ENCODE measurements around the gene PRX. TPM values are rescaled to one million over a fixed set of nuclear protein-coding genes. Genes with fewer than 3 reads are reported as not detected.

PRX gene
- total and polyA plus RNA-seq, 4 donors = 0.03 to 1.0 (median 0.52) TPM

DNA sequence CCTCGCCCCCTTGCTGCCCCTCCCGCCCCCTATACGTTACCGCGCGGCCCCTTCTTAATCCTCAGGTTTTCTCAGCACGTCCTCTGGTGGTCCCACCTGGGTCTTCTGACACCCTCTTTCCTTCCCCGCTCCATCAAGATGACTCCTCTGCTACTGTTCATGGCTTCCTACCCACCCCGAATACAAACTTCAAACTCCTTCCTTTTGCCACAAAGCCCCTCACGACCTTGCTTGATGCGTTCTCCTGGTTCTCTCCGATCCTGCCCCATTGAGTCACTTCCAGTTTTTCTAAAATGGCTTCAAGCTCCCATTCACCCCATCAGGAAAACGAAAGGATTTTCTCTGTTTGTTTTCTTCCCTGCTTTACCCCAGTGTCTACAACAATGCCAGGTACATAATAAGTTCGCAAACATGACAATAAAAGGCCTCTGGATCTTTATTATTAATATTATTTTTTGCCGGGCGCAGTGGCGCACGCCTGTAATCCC lies 31.7 kb upstream of the PRX start:
- TF ChIP-seq, protein P1, sequence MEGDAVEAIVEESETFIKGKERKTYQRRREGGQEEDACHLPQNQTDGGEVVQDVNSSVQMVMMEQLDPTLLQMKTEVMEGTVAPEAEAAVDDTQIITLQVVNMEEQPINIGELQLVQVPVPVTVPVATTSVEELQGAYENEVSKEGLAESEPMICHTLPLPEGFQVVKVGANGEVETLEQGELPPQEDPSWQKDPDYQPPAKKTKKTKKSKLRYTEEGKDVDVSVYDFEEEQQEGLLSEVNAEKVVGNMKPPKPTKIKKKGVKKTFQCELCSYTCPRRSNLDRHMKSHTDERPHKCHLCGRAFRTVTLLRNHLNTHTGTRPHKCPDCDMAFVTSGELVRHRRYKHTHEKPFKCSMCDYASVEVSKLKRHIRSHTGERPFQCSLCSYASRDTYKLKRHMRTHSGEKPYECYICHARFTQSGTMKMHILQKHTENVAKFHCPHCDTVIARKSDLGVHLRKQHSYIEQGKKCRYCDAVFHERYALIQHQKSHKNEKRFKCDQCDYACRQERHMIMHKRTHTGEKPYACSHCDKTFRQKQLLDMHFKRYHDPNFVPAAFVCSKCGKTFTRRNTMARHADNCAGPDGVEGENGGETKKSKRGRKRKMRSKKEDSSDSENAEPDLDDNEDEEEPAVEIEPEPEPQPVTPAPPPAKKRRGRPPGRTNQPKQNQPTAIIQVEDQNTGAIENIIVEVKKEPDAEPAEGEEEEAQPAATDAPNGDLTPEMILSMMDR (IDR thresholded peaks at IDR 0.05; ENCODE audit: low read depth, low read length, missing input control) = no peak
- no peak for TF ChIP-seq HNF4A (conservative IDR thresholded peaks at IDR 0.05)
- TF ChIP-seq, protein P2, sequence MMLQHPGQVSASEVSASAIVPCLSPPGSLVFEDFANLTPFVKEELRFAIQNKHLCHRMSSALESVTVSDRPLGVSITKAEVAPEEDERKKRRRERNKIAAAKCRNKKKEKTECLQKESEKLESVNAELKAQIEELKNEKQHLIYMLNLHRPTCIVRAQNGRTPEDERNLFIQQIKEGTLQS (IDR thresholded peaks at IDR 0.05) = no peak
- TF ChIP-seq FOXA2 (IDR thresholded peaks at IDR 0.05) = no peak
- TF ChIP-seq NR2F2 (IDR thresholded peaks at IDR 0.05) = no peak
- TF ChIP-seq FOXA1 (IDR thresholded peaks at IDR 0.05) = no peak
- 18% methylated on average over 18 of the region's 18 CpGs for WGBS
- no peak for DNase-seq (ENCODE audit: low spot score)
- H3K9ac ChIP-seq (ENCODE audit: low read depth in 1 of 2, low read length in 2 of 2) = no peak overlapping the region
- no peaks in the 10 kb centered on the region for H3K9me3 ChIP-seq (ENCODE audit: control insufficient read depth in 4 of 4, low read length in 3 of 4)
- peaks cover 9 to 31% (median 23%) of the 10 kb centered on the region in 4 donors for H3K36me3 ChIP-seq (ENCODE audit: control insufficient read depth in 4 of 4, insufficient read depth in 3 of 4, low read depth in 1 of 4, low read length in 3 of 4)
- no peaks in the 10 kb centered on the region for H3K27me3 ChIP-seq (ENCODE audit: control insufficient read depth in 4 of 4, insufficient read depth in 4 of 4, low read length in 3 of 4)
- peaks cover 0 to 19% (median 13%) of the 10 kb centered on the region in 4 donors for H3K4me1 ChIP-seq (ENCODE audit: control insufficient read depth in 4 of 4, insufficient read depth in 4 of 4, low read length in 3 of 4)
- peak overlapping the region; percentile 82 to 89 (median 85) for H3K4me3 ChIP-seq (ENCODE audit: low read depth in 1 of 3, low read length in 3 of 3)
- H3K27ac ChIP-seq (ENCODE audit: low read depth in 1 of 2, low read length in 2 of 2) = peak overlapping the region; percentile 92 to 93

DNA sequence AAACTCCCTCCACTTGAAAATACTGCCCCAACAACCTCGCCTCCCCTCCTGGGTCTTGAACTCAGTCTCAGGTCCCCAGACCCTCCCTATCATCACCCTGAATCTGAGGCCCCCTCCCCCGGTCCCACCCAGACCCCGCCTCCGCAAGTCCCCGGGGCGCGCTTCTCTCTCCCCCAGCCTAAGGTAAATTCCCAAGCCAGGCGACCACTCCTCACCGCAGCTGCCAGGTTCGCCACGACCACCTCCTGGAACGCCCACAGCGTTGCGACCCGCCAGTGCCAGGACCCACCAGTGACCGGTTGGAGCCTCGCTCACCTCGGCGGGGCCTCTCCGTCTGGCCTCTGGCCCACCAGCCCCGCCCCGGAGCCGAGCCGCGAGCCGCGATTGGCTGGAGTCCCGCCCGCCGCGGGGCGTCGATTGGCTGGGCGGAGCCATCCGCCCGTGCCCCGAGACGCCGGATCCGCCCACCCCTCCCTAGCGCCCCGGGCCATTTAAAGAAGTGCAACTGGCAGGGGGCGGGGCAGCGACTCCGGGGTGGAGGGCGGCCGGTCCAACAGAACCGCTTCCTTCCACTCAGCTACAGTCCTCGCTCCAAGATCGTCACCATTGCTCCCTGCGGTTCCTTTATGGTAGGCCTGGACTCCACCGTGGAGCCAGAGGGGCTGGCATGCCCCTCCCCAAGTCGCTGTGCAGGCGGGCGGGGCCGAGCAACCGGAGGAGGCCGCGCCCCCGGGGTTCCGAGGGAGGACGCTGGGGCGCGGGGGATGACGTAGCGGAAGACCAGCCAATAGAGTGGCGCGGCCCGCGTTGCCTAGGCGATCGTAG lies 31.0 kb upstream of the PRX start, which contains the start of gene SERTAD3:
Gene SERTAD3, minus strand, starts transcription at position 336 of the 825 bp plus-strand sequence. CDS start 2,255 bp downstream, outside the sequence.
- H3K4me1 ChIP-seq (ENCODE audit: control insufficient read depth in 4 of 4, insufficient read depth in 4 of 4, low read length in 3 of 4) = peaks cover 0 to 19% (median 13%) of the 10 kb centered on the region in 4 donors
- peak; percentile 97 for DNase-seq (ENCODE audit: low spot score)
- WGBS = 1% methylated on average over 72 of the region's 72 CpGs
- H3K9me3 ChIP-seq (ENCODE audit: control insufficient read depth in 4 of 4, low read length in 3 of 4) = no peaks in the 10 kb centered on the region
- TF ChIP-seq SP1 (IDR thresholded peaks at IDR 0.05) (peak; percentile 86), JUND (IDR thresholded peaks at IDR 0.05) (no peak), TAF1 (conservative IDR thresholded peaks at IDR 0.05) (no peak), RXRA (IDR thresholded peaks at IDR 0.05) (no peak), RAD21 (IDR thresholded peaks at IDR 0.05) (peak in 1 of 2 donors; percentile 19), EGR1 (IDR thresholded peaks at IDR 0.05; ENCODE audit: low read depth in 2 of 2) (peak in 1 of 2 donors; percentile 33), HNF4A (conservative IDR thresholded peaks at IDR 0.05) (peak in 1 of 2 donors; percentile 14), FOXA1 (IDR thresholded peaks at IDR 0.05) (no peak)
- TF ChIP-seq, protein P3, sequence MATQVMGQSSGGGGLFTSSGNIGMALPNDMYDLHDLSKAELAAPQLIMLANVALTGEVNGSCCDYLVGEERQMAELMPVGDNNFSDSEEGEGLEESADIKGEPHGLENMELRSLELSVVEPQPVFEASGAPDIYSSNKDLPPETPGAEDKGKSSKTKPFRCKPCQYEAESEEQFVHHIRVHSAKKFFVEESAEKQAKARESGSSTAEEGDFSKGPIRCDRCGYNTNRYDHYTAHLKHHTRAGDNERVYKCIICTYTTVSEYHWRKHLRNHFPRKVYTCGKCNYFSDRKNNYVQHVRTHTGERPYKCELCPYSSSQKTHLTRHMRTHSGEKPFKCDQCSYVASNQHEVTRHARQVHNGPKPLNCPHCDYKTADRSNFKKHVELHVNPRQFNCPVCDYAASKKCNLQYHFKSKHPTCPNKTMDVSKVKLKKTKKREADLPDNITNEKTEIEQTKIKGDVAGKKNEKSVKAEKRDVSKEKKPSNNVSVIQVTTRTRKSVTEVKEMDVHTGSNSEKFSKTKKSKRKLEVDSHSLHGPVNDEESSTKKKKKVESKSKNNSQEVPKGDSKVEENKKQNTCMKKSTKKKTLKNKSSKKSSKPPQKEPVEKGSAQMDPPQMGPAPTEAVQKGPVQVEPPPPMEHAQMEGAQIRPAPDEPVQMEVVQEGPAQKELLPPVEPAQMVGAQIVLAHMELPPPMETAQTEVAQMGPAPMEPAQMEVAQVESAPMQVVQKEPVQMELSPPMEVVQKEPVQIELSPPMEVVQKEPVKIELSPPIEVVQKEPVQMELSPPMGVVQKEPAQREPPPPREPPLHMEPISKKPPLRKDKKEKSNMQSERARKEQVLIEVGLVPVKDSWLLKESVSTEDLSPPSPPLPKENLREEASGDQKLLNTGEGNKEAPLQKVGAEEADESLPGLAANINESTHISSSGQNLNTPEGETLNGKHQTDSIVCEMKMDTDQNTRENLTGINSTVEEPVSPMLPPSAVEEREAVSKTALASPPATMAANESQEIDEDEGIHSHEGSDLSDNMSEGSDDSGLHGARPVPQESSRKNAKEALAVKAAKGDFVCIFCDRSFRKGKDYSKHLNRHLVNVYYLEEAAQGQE (IDR thresholded peaks at IDR 0.05) = peak; percentile 46
- TF ChIP-seq, protein P2 (IDR thresholded peaks at IDR 0.05) = no peak
- TF ChIP-seq, protein P4, sequence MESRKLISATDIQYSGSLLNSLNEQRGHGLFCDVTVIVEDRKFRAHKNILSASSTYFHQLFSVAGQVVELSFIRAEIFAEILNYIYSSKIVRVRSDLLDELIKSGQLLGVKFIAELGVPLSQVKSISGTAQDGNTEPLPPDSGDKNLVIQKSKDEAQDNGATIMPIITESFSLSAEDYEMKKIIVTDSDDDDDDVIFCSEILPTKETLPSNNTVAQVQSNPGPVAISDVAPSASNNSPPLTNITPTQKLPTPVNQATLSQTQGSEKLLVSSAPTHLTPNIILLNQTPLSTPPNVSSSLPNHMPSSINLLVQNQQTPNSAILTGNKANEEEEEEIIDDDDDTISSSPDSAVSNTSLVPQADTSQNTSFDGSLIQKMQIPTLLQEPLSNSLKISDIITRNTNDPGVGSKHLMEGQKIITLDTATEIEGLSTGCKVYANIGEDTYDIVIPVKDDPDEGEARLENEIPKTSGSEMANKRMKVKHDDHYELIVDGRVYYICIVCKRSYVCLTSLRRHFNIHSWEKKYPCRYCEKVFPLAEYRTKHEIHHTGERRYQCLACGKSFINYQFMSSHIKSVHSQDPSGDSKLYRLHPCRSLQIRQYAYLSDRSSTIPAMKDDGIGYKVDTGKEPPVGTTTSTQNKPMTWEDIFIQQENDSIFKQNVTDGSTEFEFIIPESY (IDR thresholded peaks at IDR 0.05) = no peak
- TF ChIP-seq, protein P1 (IDR thresholded peaks at IDR 0.05; ENCODE audit: low read depth, low read length, missing input control) = peak; percentile 17
- H3K4me3 ChIP-seq (ENCODE audit: low read depth in 1 of 3, low read length in 3 of 3) = peak within 1 kb of the TSS; percentile 85 to 91 (median 89)
- H3K9ac ChIP-seq (ENCODE audit: low read depth in 1 of 2, low read length in 2 of 2) = peak within 1 kb of the TSS; percentile 87 to 99
- peaks cover 8 to 26% (median 19%) of the 10 kb centered on the region in 4 donors for H3K36me3 ChIP-seq (ENCODE audit: control insufficient read depth in 4 of 4, insufficient read depth in 3 of 4, low read depth in 1 of 4, low read length in 3 of 4)
- H3K27ac ChIP-seq (ENCODE audit: low read depth in 1 of 2, low read length in 2 of 2) = peak within 1 kb of the TSS; percentile 92 to 93
- no peaks in the 10 kb centered on the region for H3K27me3 ChIP-seq (ENCODE audit: control insufficient read depth in 4 of 4, insufficient read depth in 4 of 4, low read length in 3 of 4)
